HepG2 (cell line): ENCODE results near the gene IGDCC3. TPM values are rescaled to one million over a fixed set of nuclear protein-coding genes. Genes with fewer than 3 reads are reported as not detected.

ENCODE experiments used
- BATF2 ChIP-seq: sonication (generic); formaldehyde crosslinking; IDR thresholded peaks from 2 replicates; pipeline ENCODE4 v1.8.0; 2022; ENCODE audit warnings: mild to moderate bottlenecking, missing genetic modification reagents, moderate library complexity
- CHD2 ChIP-seq: IDR thresholded peaks from 2 replicates; pipeline ENCODE4 v1.6.1; 2011; ENCODE audit warnings: low read depth, low read length, improper control_type of control experiment
- DNMT1 ChIP-seq: sonication (generic); formaldehyde crosslinking; IDR thresholded peaks from 2 replicates; pipeline ENCODE4 v1.5.1; 2020; ENCODE audit warnings: mild to moderate bottlenecking, missing genetic modification reagents
- FOXK2 ChIP-seq: fragments of 450-650 bp; IDR thresholded peaks from 2 replicates; pipeline ENCODE4 v1.6.1; 2016
- GFI1 ChIP-seq: sonication (generic); formaldehyde crosslinking; IDR thresholded peaks from 2 replicates; pipeline ENCODE4 v1.5.0; 2020; ENCODE audit warnings: missing genetic modification reagents, mild to moderate bottlenecking, borderline replicate concordance
- GMEB2 ChIP-seq: IDR thresholded peaks from 2 replicates; pipeline ENCODE4 v1.6.1; 2016; ENCODE audit warnings: missing biosample characterization, missing genetic modification reagents, low read depth
- HNF4G ChIP-seq, 2 experiments: sonication (generic) in 1 of 2; formaldehyde crosslinking in 1 of 2; IDR thresholded peaks; 2 replicates each; pipeline versions ENCODE4 v1.4.0 to v1.6.1; 2011 to 2020; ENCODE audit warnings: borderline replicate concordance in 2 of 2, low read depth in 2 of 2, mild to moderate bottlenecking in 2 of 2, low read length in 1 of 2, missing genetic modification reagents in 1 of 2, moderate library complexity in 1 of 2
- HOXA5 ChIP-seq: sonication (generic); formaldehyde crosslinking; IDR thresholded peaks from 2 replicates; pipeline ENCODE4 v1.4.0; 2020; ENCODE audit warnings: missing genetic modification reagents
- JARID2 ChIP-seq: sonication (generic); formaldehyde crosslinking; IDR thresholded peaks from 2 replicates; pipeline ENCODE4 v1.8.1; 2023; ENCODE audit warnings: missing genetic modification reagents, inconsistent platforms; ENCODE audit not compliant: insufficient replicate concordance
- MLX ChIP-seq: IDR thresholded peaks from 2 replicates; pipeline ENCODE4 v1.6.1; 2016
- NONO ChIP-seq, 2 experiments: fragments of 450-650 bp in 1 of 2; sonication (generic) in 1 of 2; formaldehyde crosslinking in 1 of 2; IDR thresholded peaks in 1 of 2; conservative IDR thresholded peaks in 1 of 2; 2 replicates each; pipeline versions ENCODE4 v1.6.1 to v1.8.0; 2017 to 2022; ENCODE audit warnings: mild to moderate bottlenecking in 1 of 2, missing genetic modification reagents in 1 of 2, moderate library complexity in 1 of 2
- NR0B2 ChIP-seq: sonication (generic); formaldehyde crosslinking; IDR thresholded peaks from 2 replicates; pipeline ENCODE4 v1.4.0; 2020; ENCODE audit warnings: mild to moderate bottlenecking, missing genetic modification reagents
- PAWR ChIP-seq: sonication (generic); formaldehyde crosslinking; IDR thresholded peaks from 2 replicates; pipeline ENCODE4 v1.4.0; 2020; ENCODE audit warnings: missing genetic modification reagents, mild to moderate bottlenecking, borderline replicate concordance
- ZBTB49 ChIP-seq: sonication (generic); formaldehyde crosslinking; IDR thresholded peaks from 2 replicates; pipeline ENCODE4 v1.4.0; 2020; ENCODE audit warnings: missing genetic modification reagents, borderline replicate concordance
- ZNF510 ChIP-seq: sonication (generic); formaldehyde crosslinking; IDR thresholded peaks from 2 replicates; pipeline ENCODE4 v1.4.0; 2020; ENCODE audit warnings: low read depth, mild to moderate bottlenecking, missing genetic modification reagents
- ZNF740 ChIP-seq: sonication (generic); formaldehyde crosslinking; IDR thresholded peaks from 2 replicates; pipeline ENCODE4 v1.4.0; 2020; ENCODE audit warnings: missing genetic modification reagents
- ZNF747 ChIP-seq: sonication (generic); formaldehyde crosslinking; IDR thresholded peaks from 2 replicates; pipeline ENCODE4 v1.8.1; 2023; ENCODE audit warnings: missing genetic modification reagents, mild to moderate bottlenecking, borderline replicate concordance
- polyA plus RNA-seq, 8 experiments: library from polyadenylated mRNA; depleted of rRNA in 3 of 8; stranded (reverse) in 7 of 8; unstranded in 1 of 8; fragments of >200 nt; fragmentation: Illumina TruSeq in 4 of 8; extraction: Trizol in 4 of 8; gene quantifications; 2 replicates each; pipeline versions ENCODE4 v1.2.1 to v1.2.3, GENCODE V29; 2011 to 2016; ENCODE audit warnings: low read depth in 4 of 8, missing spikeins in 1 of 8, mixed read lengths in 1 of 8; ENCODE audit not compliant: insufficient read depth in 1 of 8
- total RNA-seq, 5 experiments: library from RNA; depleted of rRNA; stranded (reverse); fragments of >200 nt; fragmentation: Illumina TruSeq; extraction: Trizol; gene quantifications; 2 replicates each; pipeline ENCODE4 v1.2.3, GENCODE V29; 2016; ENCODE audit warnings: low read depth in 1 of 5

The IGDCC3 gene
- total and polyA plus RNA-seq, 2 of the 13 experiments (the other 11 are each of a cell fraction or from before 2014, with no cell fraction given): 30.1 to 51.8 TPM

- peak; percentile 89; the same call in 1 of the 2 replicates for TF ChIP-seq HOXA5 (CRISPR knock-in tag)
- peak; percentile 60 for TF ChIP-seq GMEB2
- TF ChIP-seq ZBTB49: no peak
- TF ChIP-seq MLX (CRISPR knock-in tag): peak; percentile 37
- no peak for TF ChIP-seq FOXK2
- 0 out of 2 replicates have a peak, but pooled peaks have one; percentile 37 for TF ChIP-seq NONO (IDR thresholded peaks at IDR 0.05)
- TF ChIP-seq NONO (CRISPR knock-in tag; conservative IDR thresholded peaks at IDR 0.05): peak; percentile 85
- TF ChIP-seq JARID2 (CRISPR knock-in tag): no peak
- peak; percentile 23; the same call in 1 of the 2 replicates for TF ChIP-seq HNF4G (IDR thresholded peaks at IDR 0.05; ENCODE audit: borderline replicate concordance, low read depth, low read length)
- TF ChIP-seq HNF4G (CRISPR knock-in tag; IDR thresholded peaks at IDR 0.05; ENCODE audit: borderline replicate concordance, low read depth): no peak
- no peak; the same call in 1 of the 2 replicates for TF ChIP-seq GFI1 (CRISPR knock-in tag)
- TF ChIP-seq CHD2: no peak
- no peak; the same call in 1 of the 2 replicates for TF ChIP-seq ZNF740
- TF ChIP-seq ZNF747 (CRISPR knock-in tag): no peak
- TF ChIP-seq ZNF510: no peak
- no peak for TF ChIP-seq NR0B2
- TF ChIP-seq PAWR: no peak
- 0 out of 2 replicates have a peak, but pooled peaks have one; percentile 84 for TF ChIP-seq BATF2 (CRISPR knock-in tag)
- no peak for TF ChIP-seq DNMT1 (CRISPR knock-in tag)
Observed at GRCh38 chr15:65304381-65305149, 73.2 kb downstream of the IGDCC3 start, which contains the start of gene RNU5B-1 (continued).
